Caco-2 (cell line): ENCODE measurements around the gene ALDH1A1. TPM values are rescaled to one million over a fixed set of nuclear protein-coding genes. Genes with fewer than 3 reads are reported as not detected.

Source experiments
- BruUV-seq: library from RNA; stranded (reverse); fragments of 400-500 nt; replicated peaks from 2 replicates; lab custom pipeline; 2021; lab: Mats Ljungman, UMichigan
- CTCF ChIA-PET: fragments of 300-600 bp; sonication (Branson Sonifier 250); formaldehyde crosslinking; loops from one replicate; lab custom pipeline; 2022; ENCODE audit warnings: antibody characterized with exemption; lab: Charles Lee
- POLR2A ChIA-PET: fragments of 300-600 bp; sonication (Branson Sonifier 250); formaldehyde crosslinking; loops from one replicate; lab custom pipeline; 2022; ENCODE audit warnings: antibody characterized with exemption; lab: Charles Lee
- DNase-seq, 2 experiments: peaks; one replicate each; pipeline versions ENCODE4 v3.0.0 to v3.0.0-alpha.2; 2020 to 2022
- H3K27me3 ChIP-seq: replicated peaks from 2 replicates; pipeline ENCODE4 v1.6.0; 2011; ENCODE audit warnings: low read length; ENCODE audit not compliant: control insufficient read depth, insufficient read depth
- H3K36me3 ChIP-seq: 2 replicates; pipeline ENCODE4 v1.5.1; 2011; ENCODE audit warnings: low read length; ENCODE audit not compliant: control insufficient read depth, insufficient read depth
- H3K4me1 ChIP-seq: fragments of 250-450 bp; sonication (Bioruptor Pico); 2 replicates; pipeline ENCODE4 v1.5.1; 2020; ENCODE audit warnings: mild to moderate bottlenecking
- H3K4me3 ChIP-seq: 2 replicates; pipeline ENCODE4 v1.5.1; 2011; ENCODE audit warnings: low read depth, mild to moderate bottlenecking, control low read depth, low read length
- H3K9me3 ChIP-seq: fragments of 250-450 bp; sonication (Bioruptor Pico); 2 replicates; pipeline ENCODE4 v1.5.1; 2020; ENCODE audit warnings: mild to moderate bottlenecking, moderate library complexity
- H3K27ac Mint-ChIP-seq: one replicate; pipeline ENCODE4 v1.8.0; 2022; ENCODE audit warnings: mixed read lengths; ENCODE audit not compliant: unreplicated experiment
- H3K27me3 Mint-ChIP-seq: one replicate; pipeline ENCODE4 v1.8.0; 2022; ENCODE audit warnings: mixed read lengths; ENCODE audit not compliant: insufficient read depth, unreplicated experiment
- H3K36me3 Mint-ChIP-seq: one replicate; pipeline ENCODE4 v1.8.0; 2022; ENCODE audit warnings: mild to moderate bottlenecking, mixed read lengths; ENCODE audit not compliant: insufficient read depth, unreplicated experiment
- H3K4me1 Mint-ChIP-seq: one replicate; pipeline ENCODE4 v1.8.0; 2022; ENCODE audit warnings: low read depth, mixed read lengths; ENCODE audit not compliant: unreplicated experiment
- H3K4me3 Mint-ChIP-seq: one replicate; pipeline ENCODE4 v1.8.0; 2022; ENCODE audit warnings: mild to moderate bottlenecking, moderate library complexity, mixed read lengths; ENCODE audit not compliant: unreplicated experiment
- H3K9me3 Mint-ChIP-seq: one replicate; pipeline ENCODE4 v1.8.0; 2022; ENCODE audit warnings: mixed read lengths; ENCODE audit not compliant: unreplicated experiment
- CTCF ChIP-seq, 2 experiments: fragments of 200-600 bp in 1 of 2; IDR thresholded peaks; 1 replicate in 1 of 2; 2 replicates in 1 of 2; pipeline versions ENCODE4 v1.5.1 to v1.8.0; 2011 to 2022; ENCODE audit warnings: antibody characterized with exemption in 1 of 2, control low read depth in 1 of 2, inconsistent platforms in 1 of 2, low read depth in 1 of 2, low read length in 1 of 2, mild to moderate bottlenecking in 1 of 2, moderate library complexity in 1 of 2; ENCODE audit not compliant: insufficient read depth in 1 of 2, severe bottlenecking in 1 of 2, unreplicated experiment in 1 of 2
- intact Hi-C: fragments of 100-400 bp; cut with micrococcal nuclease; formaldehyde crosslinking; loops from one replicate; pipeline ENCODE4 v1.10.0; 2022; ENCODE audit not compliant: unreplicated experiment
- total RNA-seq: library from RNA; stranded (reverse); gene quantifications from 2 replicates; pipeline ENCODE4 v1.2.3, GENCODE V29; 2022

The ALDH1A1 gene
- total RNA-seq, 1 experiment from 2014 or later, result 119 TPM

- H3K9me3 ChIP-seq, result no peaks in the 10 kb centered on the region
- H3K4me3 ChIP-seq, result peak overlapping the region; percentile 36
- ChIA-PET POLR2A (no interaction called here), CTCF (no interaction called here)
- peak overlapping the region; percentile 77 for H3K4me3 Mint-ChIP-seq
- H3K9me3 Mint-ChIP-seq, result no peaks in the 10 kb centered on the region
- no peaks in the 10 kb centered on the region for H3K27me3 ChIP-seq
- TSS peak; percentile 84 for BruUV-seq
- TF ChIP-seq CTCF (IDR thresholded peaks at IDR 0.05; ENCODE audit: insufficient read depth in 1 of 2, low read depth in 1 of 2, low read length in 1 of 2, severe bottlenecking in 1 of 2, unreplicated experiment in 1 of 2), result no peak
- no peak overlapping the region for H3K27ac Mint-ChIP-seq
- intact Hi-C loops, result loop anchor here (5.0 kb wide), 1 partner anchor 80 kb away; no protein-coding TSS in a partner anchor
- H3K27me3 Mint-ChIP-seq, result no peaks in the 10 kb centered on the region
- peaks cover 8% of the 10 kb centered on the region for H3K4me1 Mint-ChIP-seq
- no peaks in the 10 kb centered on the region for H3K36me3 ChIP-seq
- H3K4me1 ChIP-seq, result no peaks in the 10 kb centered on the region
- DNase-seq, result no peak
- no peaks in the 10 kb centered on the region for H3K36me3 Mint-ChIP-seq
Observed at GRCh38 chr9:72952381-72952690, 517 bp downstream of the ALDH1A1 start.

- H3K4me3 Mint-ChIP-seq, result peak overlapping the region; percentile 77
- H3K27me3 Mint-ChIP-seq, result no peaks in the 10 kb centered on the region
- intact Hi-C loops, result loop anchor here (2.0 to 5.0 kb wide), 2 partner anchors 71 to 79 kb away; no protein-coding TSS in a partner anchor
- Histone ChIP-seq H3K9me3 (no peaks in the 10 kb centered on the region), H3K4me3 (peak overlapping the region; percentile 36), H3K4me1 (no peaks in the 10 kb centered on the region), H3K36me3 (no peaks in the 10 kb centered on the region), H3K27me3 (no peaks in the 10 kb centered on the region)
- no peak for DNase-seq
- BruUV-seq, result no TSS peak
- no peaks in the 10 kb centered on the region for H3K9me3 Mint-ChIP-seq
- TF ChIP-seq CTCF (IDR thresholded peaks at IDR 0.05; ENCODE audit: insufficient read depth in 1 of 2, low read depth in 1 of 2, low read length in 1 of 2, severe bottlenecking in 1 of 2, unreplicated experiment in 1 of 2), result no peak
- H3K27ac Mint-ChIP-seq, result no peak overlapping the region
- H3K36me3 Mint-ChIP-seq, result no peaks in the 10 kb centered on the region
- ChIA-PET POLR2A (no interaction called here), CTCF (interaction anchor here (0.5 kb wide), 1 partner anchor 693 kb away, joined by 3 read pairs; no protein-coding TSS in a partner anchor)
- H3K4me1 Mint-ChIP-seq, result peaks cover 8% of the 10 kb centered on the region
Observed at GRCh38 chr9:72951520-72952380, 1.1 kb downstream of the ALDH1A1 start.

GRCh38 chr9:72950875-72951442 is 1.9 kb downstream of the ALDH1A1 start:
- ChIA-PET POLR2A (no interaction called here), CTCF (no interaction called here)
- Mint-ChIP-seq H3K27me3 (no peaks in the 10 kb centered on the region), H3K4me1 (peaks cover 8% of the 10 kb centered on the region), H3K27ac (no peak overlapping the region), H3K9me3 (no peaks in the 10 kb centered on the region), H3K36me3 (no peaks in the 10 kb centered on the region), H3K4me3 (peak overlapping the region; percentile 77)
- no peaks in the 10 kb centered on the region for H3K4me1 ChIP-seq
- TF ChIP-seq CTCF (IDR thresholded peaks at IDR 0.05; ENCODE audit: insufficient read depth in 1 of 2, low read depth in 1 of 2, low read length in 1 of 2, severe bottlenecking in 1 of 2, unreplicated experiment in 1 of 2), result no peak
- BruUV-seq, result no TSS peak
- H3K9me3 ChIP-seq, result no peaks in the 10 kb centered on the region
- intact Hi-C loops, result loop anchor here (2.0 to 5.0 kb wide), 2 partner anchors 72 to 79 kb away; no protein-coding TSS in a partner anchor
- no peaks in the 10 kb centered on the region for H3K27me3 ChIP-seq
- H3K4me3 ChIP-seq, result peak overlapping the region; percentile 18
- no peaks in the 10 kb centered on the region for H3K36me3 ChIP-seq
- no peak for DNase-seq
